Stimulated activated CD4-positive, alpha-beta T cell treated with anti-CD3 and anti-CD28 coated beads, TNF-alpha, amount 100 ng/mL, for 4 hours (primary cell): ENCODE results near the gene SPPL2B.
"Not testable (repeated sequence)": the region's sequence is repeated elsewhere in the genome, so short reads cannot be mapped to it uniquely, and the experiment has no call there.

Experiments used
- DNase-seq, 3 experiments: peaks; one replicate each; pipeline ENCODE4 v3.0.0-alpha.2; 2020; ENCODE audit warnings: low read depth in 3 of 3

SPPL2B gene

DNA sequence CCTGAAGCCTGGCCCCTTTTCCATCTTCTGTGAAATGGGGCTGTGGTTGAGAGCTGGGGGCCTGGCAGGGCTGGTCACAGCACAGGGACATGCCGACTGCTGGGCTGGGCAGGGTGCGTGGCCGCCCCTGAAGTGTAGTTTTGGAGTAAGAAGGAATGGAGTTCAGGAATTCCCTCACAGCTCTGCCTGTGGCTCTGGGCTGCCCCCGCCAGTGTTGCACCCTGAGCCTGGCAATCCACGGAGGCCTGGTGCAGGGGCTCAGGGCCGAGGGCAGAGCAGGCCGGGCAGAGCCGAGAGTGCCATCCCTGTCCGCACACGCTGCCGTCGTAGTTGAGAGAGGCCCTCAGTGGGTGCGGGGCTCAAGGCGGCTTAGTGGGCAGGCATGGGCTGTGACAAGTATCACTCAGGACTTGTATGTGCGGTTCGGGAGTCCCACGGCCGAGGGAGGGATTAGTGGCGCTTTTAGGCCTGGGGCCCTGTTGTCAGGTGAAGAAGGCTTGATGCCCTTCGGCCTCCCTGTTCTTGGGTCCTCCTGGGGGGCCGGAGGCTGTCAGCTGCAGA is 9.7 kb downstream of the SPPL2B start:
- no peak for DNase-seq

- DNase-seq: no peak
Measured at GRCh38 chr19:2338751-2339643, 10.5 kb downstream of the SPPL2B start.

- DNase-seq: no peak
Measured at GRCh38 chr19:2339644-2340310, 11.3 kb downstream of the SPPL2B start.

- DNase-seq: no peak
Measured at GRCh38 chr19:2340496-2341243, 12.2 kb downstream of the SPPL2B start.

- no peak for DNase-seq
Measured at GRCh38 chr19:2341244-2341751, 12.8 kb downstream of the SPPL2B start.

DNA sequence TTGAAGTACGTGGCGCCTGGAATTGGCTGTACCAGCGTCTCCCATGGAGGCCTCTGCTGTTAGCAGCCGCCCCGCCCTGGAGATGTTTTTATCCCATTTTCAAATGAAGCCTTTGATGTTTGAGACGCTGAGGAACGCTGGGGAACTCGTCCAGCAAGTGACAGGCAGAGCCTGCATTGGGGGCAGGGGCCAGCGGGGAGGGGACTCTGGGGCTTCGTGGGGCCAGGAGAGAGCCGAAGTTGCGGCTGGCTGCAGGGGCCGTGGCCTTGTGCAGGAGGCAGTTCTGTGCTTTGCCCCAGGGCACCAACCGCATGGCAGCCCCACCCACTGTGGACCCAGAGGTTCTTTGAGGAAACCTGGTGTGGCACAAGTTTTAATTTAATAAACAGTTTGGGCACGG is 13.5 kb downstream of the SPPL2B start:
- no peak for DNase-seq

- no peak for DNase-seq
Measured at GRCh38 chr19:2342656-2343288, 14.3 kb downstream of the SPPL2B start.

- DNase-seq: no peak
Measured at GRCh38 chr19:2343289-2343982, 15.0 kb downstream of the SPPL2B start.

- no peak for DNase-seq
Measured at GRCh38 chr19:2344381-2344870, 15.9 kb downstream of the SPPL2B start.

- no peak for DNase-seq
Measured at GRCh38 chr19:2345076-2345475, 16.6 kb downstream of the SPPL2B start.

DNA sequence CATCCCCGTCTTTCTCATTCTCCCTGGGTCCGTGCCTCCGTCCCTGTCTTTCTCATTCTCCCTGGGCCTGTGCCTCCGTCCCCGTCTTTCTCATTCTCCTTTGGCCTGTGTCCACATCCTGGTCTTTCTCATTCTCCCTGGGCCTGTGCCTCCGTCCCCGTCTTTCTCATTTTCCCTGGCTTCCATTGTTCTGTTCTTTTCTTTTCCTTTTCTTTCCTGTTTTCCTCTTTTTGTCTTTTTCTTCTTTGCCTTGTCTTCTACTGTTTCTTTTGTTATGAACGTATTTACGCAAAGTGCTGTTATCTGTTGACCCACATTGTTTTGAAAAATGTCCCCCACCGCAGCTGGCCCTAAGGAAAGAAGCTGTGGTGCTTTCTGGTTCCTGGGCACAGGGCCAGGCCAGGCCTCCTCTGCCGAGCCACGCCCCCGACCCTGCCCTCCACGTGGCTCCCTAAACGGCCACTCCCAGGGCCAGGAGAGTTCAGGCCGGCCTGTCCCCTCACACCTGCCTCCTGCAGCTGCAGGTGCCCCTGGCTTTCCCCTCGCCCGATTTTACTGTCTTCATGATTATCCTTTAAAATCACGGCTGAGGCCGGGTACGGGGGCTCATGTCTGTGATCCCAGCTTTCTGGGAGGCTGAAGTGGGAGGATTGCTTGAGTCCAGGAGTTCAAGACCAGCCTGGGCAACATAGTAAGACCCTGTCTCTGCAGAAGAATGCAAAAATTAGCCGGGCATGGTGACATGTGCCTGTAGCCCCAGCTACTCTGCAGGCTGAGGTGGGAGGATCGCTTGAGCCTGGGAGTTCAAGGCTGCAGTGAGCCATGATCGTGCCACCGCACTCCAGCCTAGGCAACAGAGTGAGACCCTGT is 17.5 kb downstream of the SPPL2B start:
- DNase-seq: no peak

DNA sequence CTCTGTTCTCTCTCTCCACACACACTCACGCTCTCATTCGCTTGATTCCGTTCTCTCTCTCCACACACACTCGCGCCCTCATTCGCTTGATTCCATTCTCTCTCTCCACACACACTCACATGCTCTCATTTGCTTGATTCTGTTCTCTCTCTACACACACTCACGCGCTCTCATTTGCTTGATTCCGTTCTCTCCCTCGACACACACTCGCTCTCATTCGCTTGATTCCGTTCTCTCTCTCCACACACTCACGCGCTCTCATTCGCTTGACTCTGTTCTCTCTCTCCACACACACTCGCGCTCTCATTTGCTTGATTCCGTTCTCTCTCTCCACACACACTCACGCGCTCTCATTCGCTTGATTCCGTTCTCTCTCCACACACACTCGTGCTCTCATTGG is 21.3 kb downstream of the SPPL2B start:
- not testable (repeated sequence) for DNase-seq

GRCh38 chr19:2350656-2351055 is 22.2 kb downstream of the SPPL2B start:
- no peak for DNase-seq

DNA sequence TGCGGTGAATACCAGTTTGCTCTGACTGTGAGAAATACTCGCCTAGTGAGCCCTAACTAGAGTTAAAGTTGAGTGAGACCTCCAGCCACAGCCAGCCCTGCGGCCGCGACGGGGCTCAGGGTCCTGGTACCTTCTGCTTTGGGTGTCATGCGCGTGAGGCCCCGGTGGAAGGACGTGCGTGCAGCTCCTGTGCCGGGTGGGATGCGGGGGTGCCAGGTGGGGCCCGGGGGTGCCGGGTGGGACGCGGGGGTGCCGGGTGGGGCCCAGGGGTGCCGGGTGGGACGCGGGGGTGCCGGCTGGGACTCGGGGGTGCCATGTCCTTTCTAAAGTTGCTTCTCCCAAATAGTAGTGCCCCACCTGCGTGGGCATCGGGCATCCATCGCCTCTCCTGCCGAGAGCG is 23.1 kb downstream of the SPPL2B start:
- no peak for DNase-seq

DNA sequence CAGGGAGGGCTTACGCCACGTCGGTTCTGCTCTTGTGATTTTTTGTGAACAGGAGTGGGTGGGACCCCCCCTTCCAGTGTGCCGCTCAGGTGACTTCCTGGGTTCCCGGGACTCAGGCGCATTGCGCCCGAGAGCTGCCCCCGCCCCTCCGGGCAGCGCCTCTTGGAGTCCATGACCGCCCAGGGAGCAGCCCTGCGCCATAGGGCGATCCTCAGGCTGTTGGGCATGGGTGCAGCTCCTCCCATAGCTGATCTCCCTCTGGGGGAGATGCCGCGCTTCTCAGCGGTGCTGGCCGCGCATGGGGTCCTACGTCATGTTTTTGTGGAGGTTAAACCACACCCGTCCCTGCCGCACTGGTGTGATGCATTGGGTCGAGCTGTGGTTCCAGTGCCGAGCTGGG is 23.6 kb downstream of the SPPL2B start:
- no peak for DNase-seq

DNA sequence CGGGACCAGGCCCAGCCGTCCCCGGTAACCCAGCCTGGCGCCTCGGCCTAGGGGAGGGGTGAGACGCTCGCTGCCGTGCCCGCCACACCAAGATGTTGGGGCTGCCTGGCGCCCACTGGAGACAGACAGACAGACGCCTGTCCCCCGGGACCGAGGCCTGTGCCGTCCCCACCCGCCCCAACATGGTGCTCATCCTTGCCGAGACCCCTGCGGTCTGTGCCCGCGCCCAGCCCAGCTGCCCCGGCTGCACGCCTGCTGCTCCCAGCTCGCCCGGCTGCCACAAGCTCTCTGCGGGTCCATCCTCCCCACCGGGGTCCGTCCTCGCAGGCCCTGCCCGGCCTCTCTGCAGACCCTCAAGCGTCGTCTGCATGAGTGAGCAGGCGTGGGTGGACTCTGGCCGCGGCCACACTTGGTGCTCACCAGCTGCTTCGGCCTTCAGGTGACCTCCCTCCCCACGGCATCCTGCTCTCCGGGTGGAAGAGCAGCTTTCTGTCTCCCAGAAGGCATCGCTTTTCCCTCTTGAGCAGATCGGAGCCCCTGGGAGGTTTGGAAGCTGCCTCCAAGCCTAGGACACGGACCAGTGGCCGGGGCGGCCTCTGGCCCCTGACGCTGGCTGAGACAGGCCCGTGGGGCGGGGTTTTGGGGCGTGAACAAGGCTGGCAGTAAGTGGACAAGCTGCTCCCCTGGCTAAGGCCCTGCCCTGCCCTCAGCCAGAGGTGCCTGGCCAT is 24.8 kb downstream of the SPPL2B start:
- DNase-seq: no peak

DNA sequence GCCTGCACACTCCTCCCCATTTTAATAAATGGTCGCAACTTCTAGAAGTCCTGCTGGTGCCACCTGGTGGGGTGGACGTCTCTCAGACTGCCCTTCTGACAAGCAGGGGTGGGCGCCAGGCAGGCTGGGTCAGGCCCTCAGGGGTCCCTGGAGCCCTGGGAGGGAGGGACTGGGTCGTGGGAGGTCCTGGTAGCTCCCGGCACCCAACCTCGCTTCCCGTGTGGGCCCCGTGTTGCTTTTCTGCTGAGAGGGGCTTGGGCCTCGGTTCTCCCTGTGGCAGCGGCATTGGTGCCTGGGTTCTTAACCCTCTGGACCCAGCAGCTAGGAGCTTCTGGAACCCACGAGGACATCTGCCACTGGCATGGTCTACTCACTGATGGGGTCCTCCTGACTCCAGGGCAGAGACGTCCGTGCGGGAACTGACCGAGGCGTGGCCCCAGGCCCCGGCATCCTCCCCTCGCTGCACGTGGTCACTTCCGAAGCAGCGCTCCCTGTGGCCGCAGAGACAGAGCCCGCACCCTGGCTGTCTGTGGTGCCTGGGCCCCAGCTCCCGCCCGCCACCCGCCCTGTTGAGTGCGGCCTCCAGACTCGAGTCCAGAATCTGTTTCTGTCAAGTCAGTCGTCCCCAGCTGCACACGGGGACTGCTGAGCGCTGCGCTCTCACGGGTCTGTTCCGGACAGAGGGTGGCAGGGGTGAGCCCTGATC is 25.6 kb downstream of the SPPL2B start:
- no peak for DNase-seq

DNA sequence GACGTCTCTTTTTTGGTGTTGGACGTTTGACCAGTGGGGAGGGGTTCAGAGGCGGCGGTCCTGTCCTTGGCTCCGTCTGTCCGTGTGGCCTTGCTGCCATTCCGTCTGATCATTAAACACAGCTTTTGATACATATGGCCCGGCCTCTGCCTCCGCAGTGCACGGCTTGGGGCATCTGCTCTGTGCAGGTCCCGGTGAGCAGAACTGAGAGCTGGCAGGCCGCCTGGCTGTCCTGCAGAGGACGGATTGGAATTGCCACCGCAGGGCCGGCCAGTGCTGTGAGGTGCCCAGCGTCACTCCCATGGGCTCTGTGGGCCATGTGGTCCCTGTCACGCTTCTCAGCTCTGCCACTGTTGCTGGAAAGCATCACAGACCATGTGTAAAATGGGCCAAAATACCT is 26.2 kb downstream of the SPPL2B start:
- no peak for DNase-seq
